H54 (cell line): ENCODE measurements around the gene MTCP1.

ENCODE experiments used
- DNase-seq: peaks from one replicate; pipeline ENCODE4 v3.0.0; 2011; ENCODE audit warnings: low spot score, mixed read lengths; ENCODE audit not compliant: insufficient read length
- FAIRE-seq: peaks from 3 replicates; lab custom pipeline; 2011; peaks lifted over from hg19 to GRCh38; lab: Jason Lieb, UNC
- POLR2A ChIP-seq: IDR thresholded peaks from 2 replicates; pipeline ENCODE4 v1.6.1; 2011; ENCODE audit warnings: low read depth, mild to moderate bottlenecking, low read length

Gene MTCP1

GRCh38 chrX:155068165-155068564, 2.8 kb downstream of the MTCP1 start:
- DNase-seq (peak; percentile 63), FAIRE-seq (peak; percentile 99)
- TF ChIP-seq POLR2A: no peak

- peak; percentile 30 for DNase-seq
- TF ChIP-seq POLR2A: no peak
- peak; percentile 69 for FAIRE-seq
These were observed 5.8 kb downstream of the MTCP1 start for GRCh38 chrX:155065035-155065734.

GRCh38 chrX:155061760-155062159, 9.2 kb downstream of the MTCP1 start:
- no peak for TF ChIP-seq POLR2A
- DNase-seq: no peak
- no peak for FAIRE-seq

GRCh38 chrX:155056877-155057792, 13.8 kb downstream of the MTCP1 start:
- DNase-seq (no peak), FAIRE-seq (peak; percentile 89)
- no peak for TF ChIP-seq POLR2A

- FAIRE-seq: no peak
- no peak for DNase-seq
- no peak for TF ChIP-seq POLR2A
These were observed 14.5 kb downstream of the MTCP1 start for GRCh38 chrX:155056471-155056870.

GRCh38 chrX:155055494-155055893, 15.4 kb downstream of the MTCP1 start:
- no peak for TF ChIP-seq POLR2A
- DNase-seq (no peak), FAIRE-seq (no peak)

- no peak for TF ChIP-seq POLR2A
These were observed 16.7 kb downstream of the MTCP1 start for GRCh38 chrX:155054255-155054654.

GRCh38 chrX:155053656-155054055, 17.3 kb downstream of the MTCP1 start:
- no peak for DNase-seq
- no peak for TF ChIP-seq POLR2A
- FAIRE-seq: no peak

More at GRCh38 chrX:155054255-155054654, 16.7 kb downstream of the MTCP1 start:
- FAIRE-seq (no peak), DNase-seq (no peak)

- DNase-seq (no peak), FAIRE-seq (no peak)
- no peak for TF ChIP-seq POLR2A
These were observed 18.0 kb downstream of the MTCP1 start for GRCh38 chrX:155052738-155053498.

- no peak for TF ChIP-seq POLR2A
- DNase-seq (no peak), FAIRE-seq (no peak)
These were observed 21.8 kb downstream of the MTCP1 start for GRCh38 chrX:155048977-155049619.

- DNase-seq (no peak), FAIRE-seq (no peak)
- no peak for TF ChIP-seq POLR2A
These were observed 24.0 kb downstream of the MTCP1 start for GRCh38 chrX:155046811-155047528.

GRCh38 chrX:155046129-155046810, 24.7 kb downstream of the MTCP1 start:
- no peak for TF ChIP-seq POLR2A
- no peak for FAIRE-seq

GRCh38 chrX:155035688-155036087, 35.2 kb downstream of the MTCP1 start:
- DNase-seq (no peak), FAIRE-seq (no peak)
- no peak for TF ChIP-seq POLR2A

More at GRCh38 chrX:155046129-155046810, 24.7 kb downstream of the MTCP1 start:
- no peak for DNase-seq
